GM19023 (cell line): ENCODE measurements around the gene FAM107B.

Experiments used
- ATAC-seq: cut with Tn5 transposase; IDR thresholded peaks from one replicate; pipeline ENCODE4 v1.9.1; 2021; ENCODE audit warnings: mild to moderate bottlenecking, moderate library complexity; ENCODE audit not compliant: unreplicated experiment

Gene FAM107B

GRCh38 chr10:14476641-14477407 lies 297.9 kb downstream of the FAM107B start:
- no peak for ATAC-seq

GRCh38 chr10:14476006-14476405 lies 298.7 kb downstream of the FAM107B start:
- ATAC-seq, result no peak

GRCh38 chr10:14474656-14475055 lies 300.0 kb downstream of the FAM107B start:
- ATAC-seq, result no peak

- no peak for ATAC-seq
These were observed 303.8 kb downstream of the FAM107B start for GRCh38 chr10:14470920-14471319.

- ATAC-seq, result no peak
These were observed 306.0 kb downstream of the FAM107B start for GRCh38 chr10:14468726-14469125.
